Measurements from ENCODE around the gene SRSF7.
"Not testable (repeated sequence)": the region's sequence is repeated elsewhere in the genome, so short reads cannot be mapped to it uniquely, and the experiment has no call there.

The SRSF7 gene

DNA sequence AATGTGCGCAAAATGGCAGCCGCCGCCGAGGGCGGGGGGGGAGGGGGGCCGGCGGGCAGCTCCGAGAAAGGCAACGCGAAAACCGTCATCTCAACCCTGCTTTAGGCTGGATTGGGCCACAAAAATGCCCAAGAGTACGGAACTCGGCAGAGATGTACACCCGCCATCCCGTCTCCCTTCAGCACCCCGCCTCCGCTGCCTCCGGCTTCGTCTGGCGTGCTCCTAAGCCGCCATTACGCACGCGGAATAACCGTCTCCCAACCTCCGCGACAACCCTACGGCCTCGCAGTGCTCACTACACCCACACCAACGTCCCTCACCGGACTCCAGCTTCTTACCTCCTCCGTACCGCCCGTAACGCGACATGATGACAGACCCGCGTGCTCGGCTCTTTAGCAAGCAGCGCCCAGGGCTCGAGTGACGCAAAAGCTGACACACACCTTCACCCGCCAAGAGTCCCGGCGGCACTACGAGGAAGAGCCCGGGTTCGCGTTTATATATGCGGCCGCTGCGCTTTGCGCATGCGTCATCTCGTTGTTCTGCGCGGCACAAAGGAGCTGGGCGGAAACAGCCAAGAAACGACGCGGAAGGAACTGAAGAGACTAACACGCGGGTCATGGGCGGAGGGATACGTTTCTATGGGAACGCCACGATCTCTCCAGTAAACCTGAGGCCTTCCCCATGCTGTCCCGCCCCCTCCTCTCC is at the start of gene SRSF7:
SRSF7 (minus strand) TSS at position 471 of the 705 bp plus-strand sequence; CDS start at position 366, 105 bp downstream.
- peak; percentile 97 for DNase-seq

DNA sequence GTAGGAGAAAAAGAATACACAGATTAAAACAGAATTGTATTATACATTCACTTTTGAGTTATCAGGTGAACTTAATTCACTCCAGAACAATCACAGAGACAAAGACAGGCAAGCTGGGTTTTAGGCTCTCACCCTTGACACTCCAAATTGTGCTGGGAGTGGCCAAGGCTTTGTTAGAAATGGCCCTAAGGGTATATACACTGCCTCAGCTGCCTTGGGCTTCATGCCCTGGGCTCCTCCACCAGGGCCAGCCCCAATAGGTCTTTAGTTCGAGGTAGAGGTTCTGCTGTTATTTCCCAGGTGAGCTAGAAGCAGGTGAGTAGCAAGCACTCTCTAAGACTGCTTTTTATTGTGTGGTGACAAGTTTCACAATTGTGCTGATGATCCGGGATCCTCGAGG is 46.8 kb upstream of the SRSF7 start:
- no peak for DNase-seq

- DNase-seq: no peak
Measured at GRCh38 chr2:38797250-38797676, 46.1 kb upstream of the SRSF7 start.

DNA sequence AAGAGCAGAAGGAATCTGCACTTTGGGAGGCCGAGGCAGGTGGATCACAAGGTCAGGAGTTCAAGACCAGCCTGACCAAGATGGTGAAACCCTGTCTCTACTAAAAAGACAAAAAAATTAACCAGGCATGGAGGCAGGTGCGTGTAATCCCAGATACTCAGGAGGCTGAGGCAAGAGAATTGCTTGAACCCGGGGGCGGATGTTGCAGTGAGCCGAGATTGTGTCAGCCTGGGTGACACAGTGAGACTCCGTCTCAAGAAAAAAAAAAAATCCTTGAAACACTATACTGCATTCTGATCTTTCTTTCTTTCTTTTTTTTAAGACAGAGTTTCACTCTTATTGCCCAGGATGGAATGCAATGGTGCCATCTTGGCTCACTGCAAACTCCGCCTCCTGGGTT is 43.9 kb upstream of the SRSF7 start:
- DNase-seq: not testable (repeated sequence)

GRCh38 chr2:38794235-38794946 is 43.2 kb upstream of the SRSF7 start:
- DNase-seq: no peak

GRCh38 chr2:38793511-38793910 is 42.4 kb upstream of the SRSF7 start:
- DNase-seq: no peak

- no peak for DNase-seq
Measured at GRCh38 chr2:38792751-38793150, 41.6 kb upstream of the SRSF7 start.

GRCh38 chr2:38792321-38792720 is 41.2 kb upstream of the SRSF7 start:
- DNase-seq: not testable (repeated sequence)

DNA sequence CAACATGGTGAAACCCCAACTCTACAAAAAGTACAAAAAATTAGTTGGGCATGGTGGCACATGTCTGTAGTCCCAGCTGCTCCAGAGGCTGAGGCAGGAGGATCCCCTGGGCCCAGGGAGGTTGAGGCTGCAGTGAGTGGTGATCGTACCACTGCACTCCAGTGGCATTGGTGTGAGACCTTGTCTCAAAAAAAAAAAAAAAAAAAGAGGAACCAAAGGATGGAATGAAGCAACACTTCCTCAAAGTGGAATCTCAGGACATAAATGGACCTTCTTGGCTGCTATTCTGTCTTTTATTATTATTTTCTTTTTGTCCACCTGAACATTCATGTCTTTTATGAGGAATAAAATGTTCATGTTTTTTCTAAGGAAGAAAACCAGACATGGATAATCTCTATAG is 40.6 kb upstream of the SRSF7 start:
- no peak for DNase-seq

- no peak for DNase-seq
Measured at GRCh38 chr2:38789691-38790090, 38.5 kb upstream of the SRSF7 start.

GRCh38 chr2:38788306-38788705 is 37.1 kb upstream of the SRSF7 start:
- no peak for DNase-seq

- no peak for DNase-seq
Measured at GRCh38 chr2:38783586-38783985, 32.4 kb upstream of the SRSF7 start.

DNA sequence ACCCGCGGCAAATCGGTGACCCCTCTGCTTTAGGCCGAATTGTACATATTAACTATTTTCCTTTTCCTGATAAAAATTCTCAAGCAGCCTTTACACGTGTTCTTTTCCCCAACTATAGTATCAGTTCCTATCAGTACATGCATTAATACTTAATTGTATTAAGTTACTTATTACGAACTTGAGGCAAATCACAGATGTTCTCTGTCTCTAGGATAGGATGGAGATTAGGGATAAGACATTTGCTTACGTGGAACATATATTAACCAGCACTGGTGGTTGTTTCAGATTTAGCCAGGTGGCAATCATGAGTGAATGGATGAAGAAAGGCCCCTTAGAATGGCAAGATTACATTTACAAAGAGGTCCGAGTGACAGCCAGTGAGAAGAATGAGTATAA is 27.5 kb upstream of the SRSF7 start:
- DNase-seq: no peak

GRCh38 chr2:38776531-38776930 is 25.4 kb upstream of the SRSF7 start:
- no peak for DNase-seq

- DNase-seq: no peak
Measured at GRCh38 chr2:38775921-38776225, 24.7 kb upstream of the SRSF7 start.

- DNase-seq: no peak
Measured at GRCh38 chr2:38775097-38775920, 24.1 kb upstream of the SRSF7 start.

DNA sequence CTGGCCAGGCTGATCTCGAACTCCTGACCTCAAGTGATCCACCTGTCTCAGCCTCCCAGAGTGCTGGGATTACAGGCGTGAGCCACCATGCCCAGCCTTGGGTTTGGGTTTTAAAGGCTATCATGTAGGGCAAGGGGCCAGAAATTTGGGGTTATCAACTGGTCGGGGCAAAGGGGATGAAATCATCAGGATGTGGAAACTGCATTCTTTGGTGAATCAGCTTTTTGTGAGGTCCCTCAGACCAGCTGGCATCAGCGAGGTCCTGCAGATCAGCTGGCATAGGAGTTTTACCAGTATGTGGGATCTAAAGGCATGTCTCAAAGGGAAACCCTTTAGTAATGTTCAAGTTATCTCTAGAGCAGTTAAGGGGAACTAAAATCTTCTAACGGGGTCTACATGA is 20.5 kb upstream of the SRSF7 start:
- no peak for DNase-seq

DNA sequence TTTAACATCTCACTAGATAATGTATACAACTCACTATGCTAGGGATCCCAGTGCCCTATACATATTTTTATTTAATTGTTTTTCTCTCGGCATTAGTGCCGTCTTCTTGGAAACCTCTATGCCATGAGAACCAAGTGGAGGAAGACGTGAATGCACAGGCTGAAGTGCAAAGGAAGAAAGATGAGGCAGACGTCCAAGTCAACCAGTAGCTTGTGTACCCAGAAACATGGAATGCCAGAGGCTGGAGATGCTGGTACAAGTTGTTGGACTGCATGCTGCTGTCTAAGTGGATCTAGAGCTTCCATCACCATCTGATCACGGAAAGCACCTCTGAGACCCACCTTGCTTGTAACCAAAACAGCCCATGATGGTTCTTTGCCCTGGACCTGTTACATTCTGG is 14.4 kb upstream of the SRSF7 start:
- no peak for DNase-seq

GRCh38 chr2:38765149-38765548 is 14.0 kb upstream of the SRSF7 start:
- no peak for DNase-seq

DNA sequence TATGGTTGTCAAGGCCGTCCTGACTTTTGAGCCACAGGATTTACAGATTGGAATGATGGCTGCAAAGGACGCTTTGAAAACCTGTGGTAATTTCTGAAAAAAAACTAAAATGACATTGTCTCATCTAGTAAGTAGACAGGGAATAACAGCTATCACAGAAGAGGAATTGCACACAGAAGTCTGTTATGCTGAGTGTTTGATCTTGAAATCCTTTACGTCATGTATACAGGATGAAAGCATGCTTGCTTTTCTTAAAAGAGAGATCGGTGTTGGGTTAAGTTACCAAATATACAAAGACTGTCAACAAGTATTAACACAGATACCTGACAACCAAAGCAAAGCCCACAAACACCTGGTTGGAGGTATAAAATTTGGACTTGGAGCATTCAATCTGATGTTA is 12.6 kb upstream of the SRSF7 start:
- no peak for DNase-seq

DNA sequence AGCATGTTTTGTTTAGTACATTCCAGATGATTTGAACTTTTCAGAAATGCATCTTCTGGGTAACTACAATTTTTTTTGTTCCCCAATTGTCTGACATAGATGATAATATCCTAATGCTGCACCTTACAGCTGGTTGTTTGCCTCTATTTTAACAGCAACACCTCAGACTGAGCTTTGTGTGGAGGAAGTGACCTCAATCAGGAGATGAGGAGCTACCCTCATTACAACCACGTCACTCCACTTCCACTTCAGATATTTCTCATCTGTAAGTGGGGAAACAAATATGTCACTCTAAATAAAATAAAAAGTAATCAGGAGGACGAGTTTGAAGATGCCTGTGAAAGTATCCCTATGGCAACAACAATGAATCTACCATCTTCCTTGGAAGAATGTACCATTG is 12.1 kb upstream of the SRSF7 start:
- DNase-seq: no peak

DNA sequence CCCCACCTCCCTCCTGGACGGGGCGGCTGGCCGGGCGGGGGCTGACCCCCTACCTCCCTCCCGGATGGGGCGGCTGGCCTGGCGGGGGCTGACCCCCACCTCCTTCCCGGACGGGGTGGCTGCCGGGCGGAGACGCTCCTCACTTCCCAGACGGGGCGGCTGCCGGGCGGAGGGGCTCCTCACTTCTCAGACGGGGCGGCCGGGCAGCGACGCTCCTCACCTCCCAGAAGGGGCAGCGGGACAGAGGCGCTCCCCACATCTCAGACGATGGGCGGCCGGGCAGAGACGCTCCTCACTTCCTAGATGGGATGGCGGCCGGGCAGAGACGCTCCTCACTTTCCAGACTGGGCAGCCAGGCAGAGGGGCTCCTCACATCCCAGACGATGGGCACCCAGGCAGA is 4.7 kb upstream of the SRSF7 start:
- DNase-seq: not testable (repeated sequence)

DNA sequence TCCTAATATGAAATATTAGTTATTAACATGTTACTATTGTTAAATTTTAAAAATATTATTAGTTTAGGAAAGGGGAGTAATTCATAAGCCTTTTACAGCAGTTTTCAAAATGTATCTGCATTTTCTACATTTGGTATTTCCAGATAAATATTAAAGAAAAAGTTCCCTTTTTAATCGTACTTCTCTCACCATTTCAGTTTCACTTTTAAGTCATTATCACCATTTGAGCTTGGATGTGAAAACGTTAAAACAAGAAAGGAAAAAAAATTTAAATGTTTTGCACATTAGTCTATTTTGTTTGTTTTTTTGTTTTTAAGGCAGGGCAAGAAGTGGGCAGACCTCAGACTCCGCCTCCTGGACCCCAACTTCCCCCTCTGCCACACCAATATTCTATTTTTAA is 3.3 kb upstream of the SRSF7 start:
- no peak for DNase-seq

- no peak for DNase-seq
Measured at GRCh38 chr2:38754049-38754448, 2.9 kb upstream of the SRSF7 start.
